ENCODE results near the gene GSTM2.
A peak's percentile ranks its signal among the peaks of the same experiment; 100 is the strongest.
"Not testable (repeated sequence)": the region's sequence is repeated elsewhere in the genome, so short reads cannot be mapped to it uniquely, and the experiment has no call there.

Gene GSTM2

GRCh38 chr1:109673861-109674260 lies 6.0 kb downstream of the GSTM2 start:
- DNase-seq: not testable (repeated sequence)

GRCh38 chr1:109676683-109677381 lies 9.0 kb downstream of the GSTM2 start:
- DNase-seq: not testable (repeated sequence)

DNA sequence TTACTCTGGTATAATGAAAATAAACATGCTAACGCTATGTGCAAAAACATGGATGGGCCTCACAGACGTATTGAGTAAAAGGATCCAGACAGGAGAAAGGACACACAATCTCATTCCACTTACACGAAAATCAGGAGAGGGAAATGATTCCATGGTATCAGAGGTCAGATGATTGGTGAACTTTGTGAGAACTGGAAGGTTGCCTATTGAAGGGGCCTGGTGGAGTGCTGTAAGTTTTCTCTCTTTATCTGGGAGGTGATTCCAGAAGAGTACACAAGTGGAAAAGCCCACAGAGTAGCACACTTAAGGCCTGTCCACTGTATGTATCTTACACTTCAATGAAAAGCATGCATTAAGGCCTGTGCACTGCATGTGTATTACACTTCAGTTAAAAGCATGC lies 9.6 kb downstream of the GSTM2 start:
- no peak for DNase-seq

DNA sequence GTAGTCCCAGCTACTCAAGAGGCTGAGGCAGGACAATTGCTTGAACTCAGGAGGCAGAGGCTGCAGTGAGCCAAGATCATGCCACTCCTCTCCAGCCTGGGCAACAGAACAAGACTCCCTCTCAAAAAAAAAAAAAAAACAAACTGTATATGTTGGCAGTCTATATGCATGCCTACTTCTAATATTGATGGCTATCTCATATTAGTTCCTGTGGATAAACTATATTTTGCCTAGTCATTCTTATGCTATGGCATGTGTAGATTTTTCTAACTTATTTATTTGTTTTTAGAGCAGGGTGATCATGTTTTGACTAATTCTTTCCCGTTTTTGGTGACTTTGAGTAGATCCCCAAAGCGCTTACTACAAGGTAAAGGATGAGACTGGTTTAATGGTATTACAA lies 10.8 kb downstream of the GSTM2 start:
- not testable (repeated sequence) for DNase-seq

DNA sequence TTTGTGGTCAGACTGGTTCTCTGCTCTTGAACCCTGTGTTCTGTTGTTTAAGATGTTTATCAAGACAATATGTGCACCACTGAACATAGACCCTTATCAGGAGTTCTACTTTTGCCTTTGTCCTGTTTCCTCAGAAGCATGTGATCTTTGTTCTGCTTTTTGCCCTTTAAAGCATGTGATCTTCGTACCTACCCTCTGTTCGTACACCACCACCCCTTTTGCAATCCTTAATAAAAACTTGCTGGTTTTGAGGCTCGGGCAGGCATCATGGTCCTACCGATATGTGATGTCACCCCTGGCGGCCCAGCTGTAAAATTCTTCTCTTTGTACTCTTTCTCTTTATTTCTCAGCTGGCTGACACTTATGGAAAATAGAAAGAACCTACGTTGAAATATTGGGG lies 16.9 kb downstream of the GSTM2 start:
- not testable (repeated sequence) for DNase-seq

- not testable (repeated sequence) for DNase-seq
These were observed 17.5 kb downstream of the GSTM2 start for GRCh38 chr1:109685399-109685798.

DNA sequence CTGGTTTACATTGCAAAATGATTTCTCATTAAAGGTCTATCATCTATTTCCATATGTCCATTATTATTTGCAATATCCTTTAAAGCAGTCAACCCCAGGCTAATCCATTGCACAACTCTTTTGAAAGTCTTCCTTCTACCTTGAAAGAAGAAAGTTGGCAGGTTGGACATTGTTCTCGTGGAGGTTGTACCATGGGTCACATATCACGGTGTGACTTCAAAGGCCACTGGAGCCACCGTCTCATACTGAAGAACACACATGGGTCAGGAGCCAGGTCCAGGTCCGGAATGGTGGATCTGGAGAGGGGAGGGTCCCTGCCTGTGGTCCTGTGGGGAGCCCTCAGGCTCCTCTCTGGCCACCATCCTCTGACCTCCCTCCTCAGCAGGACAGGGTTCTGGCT lies 18.0 kb downstream of the GSTM2 start:
- DNase-seq: not testable (repeated sequence)

DNA sequence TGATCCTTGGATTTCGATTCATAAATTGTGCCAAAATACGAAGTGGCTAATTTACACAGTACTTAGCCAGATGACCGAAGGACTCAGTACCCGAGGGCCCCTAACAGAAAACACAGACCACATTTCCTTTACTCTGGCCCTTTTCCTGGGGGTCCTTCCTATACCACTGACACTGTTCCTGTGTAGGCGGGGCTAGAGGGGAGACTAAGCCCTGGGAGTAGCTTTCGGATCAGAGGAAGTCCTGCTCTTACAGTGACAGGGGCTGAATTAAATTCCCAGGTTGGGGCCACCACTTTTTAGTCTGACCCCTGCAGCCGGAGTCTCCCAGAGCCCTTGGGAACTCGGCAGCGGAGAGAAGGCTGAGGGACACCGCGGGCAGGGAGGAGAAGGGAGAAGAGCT lies 19.3 kb downstream of the GSTM2 start:
- DNase-seq: not testable (repeated sequence)

GRCh38 chr1:109687641-109688499 lies 20.0 kb downstream of the GSTM2 start, which contains the start of gene GSTM1:
TSS of gene GSTM1 (plus strand) at chr1:109687817. CDS start at chr1:109687874, 57 bp downstream.
- DNase-seq: peak in 17 of 56 donors; percentile 21 to 85 (median 64)

DNA sequence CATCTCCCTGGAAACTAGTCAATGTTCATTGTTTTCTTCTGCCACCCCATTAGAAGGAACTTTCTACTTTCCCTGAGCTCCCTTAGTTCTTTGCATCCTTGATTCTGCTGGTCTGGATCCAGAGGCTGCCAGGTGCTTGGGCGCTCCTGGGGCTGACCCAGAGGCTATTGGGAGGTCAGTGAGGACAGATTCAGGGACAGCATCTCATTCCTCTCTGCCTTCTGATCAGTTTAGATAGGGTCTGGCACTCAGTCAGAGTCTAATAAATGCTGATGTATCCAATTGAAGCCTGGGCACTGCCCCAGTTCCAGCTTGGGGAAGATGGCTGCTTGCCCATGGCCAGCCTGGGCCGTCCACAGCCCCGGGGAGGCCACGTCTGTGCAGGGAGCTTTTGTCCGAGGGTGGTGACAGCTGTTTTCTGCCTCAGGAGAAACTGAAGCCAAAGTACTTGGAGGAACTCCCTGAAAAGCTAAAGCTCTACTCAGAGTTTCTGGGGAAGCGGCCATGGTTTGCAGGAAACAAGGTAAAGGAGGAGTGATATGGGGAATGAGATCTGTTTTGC lies 22.1 kb downstream of the GSTM2 start:
- peak in 4 of 56 donors; percentile 13 to 54 (median 40) for DNase-seq

DNA sequence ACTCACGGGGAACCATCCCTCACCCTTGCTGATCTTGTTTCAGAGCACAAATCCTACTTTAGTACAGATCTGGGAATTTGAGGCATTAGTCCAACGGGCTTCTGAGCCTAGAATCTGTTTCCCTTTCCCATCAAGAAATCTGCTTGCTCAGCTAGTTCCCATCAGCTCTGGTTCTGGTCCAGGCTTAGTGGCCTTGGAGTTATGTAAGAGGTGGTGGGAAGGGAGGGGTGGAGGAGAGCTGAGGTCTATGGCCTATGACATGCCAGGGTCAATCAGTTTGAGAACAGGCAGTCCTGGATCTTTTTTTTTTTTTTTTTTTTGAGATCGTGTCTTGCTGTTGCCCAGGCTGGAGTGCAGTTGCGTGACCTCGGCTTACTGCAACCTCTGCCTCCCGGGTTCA lies 23.9 kb downstream of the GSTM2 start:
- no peak for DNase-seq

- peak in 5 of 56 donors; percentile 11 to 57 (median 21) for DNase-seq
These were observed 26.5 kb downstream of the GSTM2 start for GRCh38 chr1:109694400-109694799.

DNA sequence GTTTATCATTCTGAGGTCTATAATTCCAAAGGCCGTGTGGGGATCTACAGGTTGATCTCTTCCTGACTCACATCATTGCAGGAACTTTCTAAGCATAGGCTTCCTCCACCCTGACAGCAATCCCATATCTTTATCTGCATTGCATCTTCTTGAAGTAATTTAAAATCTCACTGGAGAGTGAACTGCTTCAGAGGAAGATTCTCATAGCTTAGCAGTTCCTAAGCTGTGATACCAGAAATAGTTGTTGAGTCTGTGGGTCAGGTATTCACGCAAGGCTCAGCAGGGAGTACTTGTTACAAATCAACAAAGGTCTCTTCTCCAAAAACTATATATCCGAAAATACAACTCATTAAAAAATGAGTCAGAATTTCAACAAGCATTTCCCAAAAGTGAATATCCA lies 27.3 kb downstream of the GSTM2 start:
- not testable (repeated sequence) for DNase-seq

DNA sequence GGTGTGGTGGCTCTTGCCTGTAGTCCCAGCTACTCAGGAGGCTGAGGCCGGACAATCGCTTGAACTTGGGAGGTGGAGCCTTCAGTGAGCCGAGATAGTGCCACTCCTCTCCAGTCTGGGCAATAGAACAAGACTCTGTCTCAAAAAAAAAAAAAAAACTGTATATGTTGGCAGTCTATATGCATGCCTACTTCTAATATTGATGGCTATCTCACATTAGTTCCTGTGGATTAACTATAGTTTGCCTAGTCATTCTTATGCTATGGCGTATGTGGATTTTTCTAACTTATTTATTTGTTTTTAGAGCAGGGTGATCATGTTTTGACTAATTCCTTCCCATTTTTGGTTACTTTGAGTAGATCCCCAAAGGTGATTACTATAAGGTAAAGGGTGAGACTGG lies 29.2 kb downstream of the GSTM2 start:
- DNase-seq: no peak

- DNase-seq: not testable (repeated sequence)
These were observed 30.0 kb downstream of the GSTM2 start for GRCh38 chr1:109697861-109698260.

GRCh38 chr1:109702940-109703339 lies 35.1 kb downstream of the GSTM2 start:
- not testable (repeated sequence) for DNase-seq

DNA sequence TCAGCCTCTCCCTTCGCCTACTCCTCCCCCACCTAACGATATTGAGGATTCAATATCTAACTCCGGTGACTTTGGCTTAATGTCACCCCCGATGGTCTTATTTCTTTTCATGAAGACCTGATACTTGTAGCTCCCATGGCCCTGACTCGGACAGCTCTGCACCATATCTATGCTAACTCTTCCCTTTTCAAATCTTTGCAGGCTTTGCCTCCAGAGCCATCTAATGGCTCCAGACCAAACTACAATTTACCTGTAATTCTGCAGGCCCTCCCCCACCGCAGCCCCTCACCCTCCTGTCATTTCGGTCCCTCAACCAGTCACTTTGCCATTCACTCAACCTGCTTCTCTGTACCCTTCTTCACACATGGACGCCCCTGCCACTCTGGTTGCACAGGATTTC lies 36.3 kb downstream of the GSTM2 start:
- no peak for DNase-seq

DNA sequence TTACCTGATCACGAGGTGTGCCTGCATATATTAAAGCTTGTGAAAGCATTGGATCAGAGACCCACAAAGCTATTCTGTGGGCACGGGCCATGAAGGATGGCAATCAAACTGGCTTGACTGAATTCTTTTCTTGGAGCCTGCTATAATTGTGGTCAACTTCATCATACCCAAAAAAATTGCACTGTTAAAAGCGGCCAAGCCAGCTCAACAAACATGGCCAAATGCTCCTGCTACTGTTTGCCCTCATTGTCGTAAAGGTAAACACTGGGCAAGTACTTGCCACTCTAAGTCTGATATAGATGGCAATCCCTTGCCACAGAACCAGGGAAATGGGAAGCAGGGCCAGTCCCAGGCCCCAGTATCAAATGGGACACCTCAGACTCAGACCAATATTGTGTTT lies 37.6 kb downstream of the GSTM2 start:
- no peak for DNase-seq

DNA sequence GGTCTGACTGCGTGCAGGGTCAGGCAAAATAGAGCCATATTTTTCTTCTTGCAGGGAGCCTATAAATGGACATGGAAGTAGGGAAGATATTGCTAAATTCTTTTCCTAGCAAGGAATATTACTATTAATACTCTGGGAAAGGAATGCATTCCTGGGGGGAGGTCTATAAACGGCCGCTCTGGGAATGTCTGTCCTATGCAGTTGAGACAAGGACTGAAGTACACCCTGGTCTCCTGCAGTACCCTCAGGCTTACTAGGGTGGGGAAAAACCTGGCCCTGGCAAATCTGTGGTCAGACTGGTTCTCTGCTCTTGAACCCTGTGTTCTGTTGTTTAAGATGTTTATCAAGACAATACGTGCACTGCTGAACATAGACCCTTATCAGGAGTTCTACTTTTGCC lies 41.1 kb downstream of the GSTM2 start:
- DNase-seq: not testable (repeated sequence)

DNA sequence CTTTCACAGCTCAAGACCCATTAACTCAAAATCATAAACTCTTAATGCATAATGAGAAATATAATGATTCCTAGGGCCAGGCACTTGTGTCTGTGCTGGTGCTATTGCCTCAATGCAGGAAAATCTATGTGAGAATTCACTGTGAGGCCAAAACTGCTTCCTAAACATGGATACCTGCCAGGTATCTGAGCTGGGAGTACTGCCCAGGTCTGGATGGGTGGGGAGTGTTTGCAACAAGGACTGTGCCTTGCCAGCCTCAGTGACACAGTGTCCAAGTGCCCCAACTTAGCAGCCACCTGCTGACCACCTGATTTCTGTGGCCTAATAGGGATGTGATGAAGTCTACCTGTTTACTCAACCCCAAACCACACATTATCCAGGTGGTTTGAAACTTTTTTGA lies 42.0 kb downstream of the GSTM2 start:
- DNase-seq: not testable (repeated sequence)

DNA sequence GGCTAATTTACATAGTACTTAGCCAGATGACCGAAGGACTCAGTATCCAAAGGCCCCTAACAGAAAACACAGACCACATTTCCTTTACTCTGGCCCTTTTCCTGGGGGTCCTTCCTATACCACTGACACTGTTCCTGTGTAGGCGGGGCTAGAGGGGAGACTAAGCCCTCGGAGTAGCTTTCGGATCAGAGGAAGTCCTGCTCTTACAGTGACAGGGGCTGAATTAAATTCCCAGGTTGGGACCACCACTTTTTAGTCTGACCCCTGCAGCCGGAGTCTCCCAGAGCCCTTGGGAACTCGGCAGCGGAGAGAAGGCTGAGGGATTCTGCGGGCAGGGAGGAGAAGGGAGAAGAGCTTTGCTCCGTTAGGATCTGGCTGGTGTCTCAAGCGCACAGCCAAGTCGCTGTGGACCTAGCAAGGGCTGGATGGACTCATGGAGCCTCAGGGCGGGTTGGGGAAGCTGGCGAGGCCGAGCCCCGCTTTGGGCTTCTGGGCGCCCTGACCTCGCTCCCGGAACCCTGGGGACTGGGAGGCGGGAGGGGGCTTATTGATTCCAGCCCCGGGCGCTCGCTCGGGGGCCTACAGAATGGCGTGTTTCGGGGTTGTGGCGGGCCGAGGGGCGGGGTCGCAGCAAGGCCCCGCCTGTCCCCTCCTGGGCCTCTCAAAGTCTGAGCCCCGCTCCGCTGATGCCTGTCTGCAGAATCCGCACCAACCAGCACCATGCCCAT lies 43.9 kb downstream of the GSTM2 start, which contains the start of gene GSTM5:
GSTM5 (plus strand) TSS at position 659 of the 728 bp plus-strand sequence; CDS start at position 721, 62 bp downstream.
- peak in 1 of 56 donors; percentile 46 for DNase-seq

Data from nucleus accumbens (tissue), 56 donors.